Activated naive CD8-positive, alpha-beta T cell (primary cell): ENCODE measurements around the gene CAMSAP1.
A peak's percentile ranks its signal among the peaks of the same experiment; 100 is the strongest.
"Not testable (repeated sequence)": the region's sequence is repeated elsewhere in the genome, so short reads cannot be mapped to it uniquely, and the experiment has no call there.

Experiments
- H3K27ac Mint-ChIP-seq: one replicate; pipeline ENCODE4 v1.8.0; 2021; ENCODE audit warnings: mixed read lengths
- H3K27me3 Mint-ChIP-seq: one replicate; pipeline ENCODE4 v1.8.0; 2021; ENCODE audit warnings: mixed read lengths
- H3K36me3 Mint-ChIP-seq: one replicate; pipeline ENCODE4 v1.8.0; 2021; ENCODE audit warnings: mixed read lengths
- H3K4me1 Mint-ChIP-seq: one replicate; pipeline ENCODE4 v1.8.0; 2021; ENCODE audit warnings: low read depth, mixed read lengths
- H3K4me3 Mint-ChIP-seq: one replicate; pipeline ENCODE4 v1.8.0; 2021; ENCODE audit warnings: mild to moderate bottlenecking, mixed read lengths
- H3K9me3 Mint-ChIP-seq: one replicate; pipeline ENCODE4 v1.8.0; 2021; ENCODE audit warnings: low read depth, mixed read lengths

The CAMSAP1 gene

GRCh38 chr9:135907431-135908092, at the start of gene CAMSAP1:
Gene CAMSAP1 (minus strand): TSS chr9:135907546. CDS start chr9:135907159, 387 bp downstream.
- H3K27me3 Mint-ChIP-seq, result no peaks in the 10 kb centered on the region
- H3K4me3 Mint-ChIP-seq, result peak within 1 kb of the TSS; percentile 93
- H3K27ac Mint-ChIP-seq, result peak within 1 kb of the TSS; percentile 91
- peaks cover 3% of the 10 kb centered on the region for H3K9me3 Mint-ChIP-seq
- peaks cover 25% of the 10 kb centered on the region for H3K36me3 Mint-ChIP-seq
- peaks cover 50% of the 10 kb centered on the region for H3K4me1 Mint-ChIP-seq

- H3K4me3 Mint-ChIP-seq, result no peak overlapping the region
- H3K27me3 Mint-ChIP-seq, result no peaks in the 10 kb centered on the region
- no peaks in the 10 kb centered on the region for H3K9me3 Mint-ChIP-seq
- no peak overlapping the region for H3K27ac Mint-ChIP-seq
- peaks cover 2% of the 10 kb centered on the region for H3K36me3 Mint-ChIP-seq
- H3K4me1 Mint-ChIP-seq, result peaks cover 21% of the 10 kb centered on the region
These were observed 49.4 kb upstream of the CAMSAP1 start for GRCh38 chr9:135956802-135957174.

- Mint-ChIP-seq H3K27ac (no peak overlapping the region), H3K27me3 (no peaks in the 10 kb centered on the region), H3K9me3 (no peaks in the 10 kb centered on the region), H3K4me3 (no peak overlapping the region), H3K36me3 (peaks cover 2% of the 10 kb centered on the region), H3K4me1 (peaks cover 17% of the 10 kb centered on the region)
These were observed 48.8 kb upstream of the CAMSAP1 start for GRCh38 chr9:135955934-135956801.

- Mint-ChIP-seq H3K27ac (no peak overlapping the region), H3K27me3 (no peaks in the 10 kb centered on the region), H3K4me1 (no peaks in the 10 kb centered on the region), H3K9me3 (no peaks in the 10 kb centered on the region), H3K36me3 (peaks cover 5% of the 10 kb centered on the region), H3K4me3 (no peak overlapping the region)
These were observed 45.4 kb upstream of the CAMSAP1 start for GRCh38 chr9:135952664-135953206.

- Mint-ChIP-seq H3K27me3 (no peaks in the 10 kb centered on the region), H3K4me3 (no peak overlapping the region), H3K4me1 (no peaks in the 10 kb centered on the region), H3K27ac (no peak overlapping the region), H3K36me3 (peaks cover 5% of the 10 kb centered on the region), H3K9me3 (no peaks in the 10 kb centered on the region)
These were observed 44.7 kb upstream of the CAMSAP1 start for GRCh38 chr9:135951889-135952663.

- not testable (repeated sequence) for H3K27me3 Mint-ChIP-seq, H3K27ac Mint-ChIP-seq, H3K36me3 Mint-ChIP-seq, H3K4me3 Mint-ChIP-seq, H3K4me1 Mint-ChIP-seq, H3K9me3 Mint-ChIP-seq
These were observed 44.0 kb upstream of the CAMSAP1 start for GRCh38 chr9:135951310-135951709.

- not testable (repeated sequence) for H3K9me3 Mint-ChIP-seq, H3K36me3 Mint-ChIP-seq, H3K4me3 Mint-ChIP-seq, H3K27ac Mint-ChIP-seq, H3K27me3 Mint-ChIP-seq, H3K4me1 Mint-ChIP-seq
These were observed 43.5 kb upstream of the CAMSAP1 start for GRCh38 chr9:135950841-135951240.

- Mint-ChIP-seq H3K36me3 (peaks cover 8% of the 10 kb centered on the region), H3K4me1 (no peaks in the 10 kb centered on the region), H3K27me3 (no peaks in the 10 kb centered on the region), H3K27ac (no peak overlapping the region), H3K4me3 (no peak overlapping the region), H3K9me3 (no peaks in the 10 kb centered on the region)
These were observed 42.9 kb upstream of the CAMSAP1 start for GRCh38 chr9:135950135-135950682.

GRCh38 chr9:135949501-135950134, 42.3 kb upstream of the CAMSAP1 start:
- peaks cover 8% of the 10 kb centered on the region for H3K36me3 Mint-ChIP-seq
- H3K9me3 Mint-ChIP-seq, result no peaks in the 10 kb centered on the region
- no peaks in the 10 kb centered on the region for H3K4me1 Mint-ChIP-seq
- no peak overlapping the region for H3K4me3 Mint-ChIP-seq
- H3K27me3 Mint-ChIP-seq, result no peaks in the 10 kb centered on the region
- no peak overlapping the region for H3K27ac Mint-ChIP-seq

- no peaks in the 10 kb centered on the region for H3K9me3 Mint-ChIP-seq
- no peak overlapping the region for H3K27ac Mint-ChIP-seq
- no peaks in the 10 kb centered on the region for H3K27me3 Mint-ChIP-seq
- H3K36me3 Mint-ChIP-seq, result peaks cover 10% of the 10 kb centered on the region
- H3K4me3 Mint-ChIP-seq, result no peak overlapping the region
- H3K4me1 Mint-ChIP-seq, result no peaks in the 10 kb centered on the region
These were observed 41.6 kb upstream of the CAMSAP1 start for GRCh38 chr9:135948968-135949367.

GRCh38 chr9:135948446-135948845, 41.1 kb upstream of the CAMSAP1 start:
- no peak overlapping the region for H3K27ac Mint-ChIP-seq
- no peak overlapping the region for H3K4me3 Mint-ChIP-seq
- no peaks in the 10 kb centered on the region for H3K9me3 Mint-ChIP-seq
- no peaks in the 10 kb centered on the region for H3K4me1 Mint-ChIP-seq
- no peaks in the 10 kb centered on the region for H3K27me3 Mint-ChIP-seq
- H3K36me3 Mint-ChIP-seq, result peaks cover 14% of the 10 kb centered on the region

- H3K27me3 Mint-ChIP-seq, result no peaks in the 10 kb centered on the region
- no peaks in the 10 kb centered on the region for H3K9me3 Mint-ChIP-seq
- no peak overlapping the region for H3K4me3 Mint-ChIP-seq
- H3K36me3 Mint-ChIP-seq, result peaks cover 14% of the 10 kb centered on the region
- no peaks in the 10 kb centered on the region for H3K4me1 Mint-ChIP-seq
- H3K27ac Mint-ChIP-seq, result peak overlapping the region; percentile 66
These were observed 40.2 kb upstream of the CAMSAP1 start for GRCh38 chr9:135947582-135947981.

GRCh38 chr9:135947105-135947504, 39.8 kb upstream of the CAMSAP1 start:
- not testable (repeated sequence) for H3K27me3 Mint-ChIP-seq, H3K4me1 Mint-ChIP-seq, H3K4me3 Mint-ChIP-seq, H3K9me3 Mint-ChIP-seq, H3K27ac Mint-ChIP-seq
- peaks cover 14% of the 10 kb centered on the region for H3K36me3 Mint-ChIP-seq

- H3K27me3 Mint-ChIP-seq, result no peaks in the 10 kb centered on the region
- peaks cover 17% of the 10 kb centered on the region for H3K36me3 Mint-ChIP-seq
- no peak overlapping the region for H3K27ac Mint-ChIP-seq
- H3K4me1 Mint-ChIP-seq, result no peaks in the 10 kb centered on the region
- no peaks in the 10 kb centered on the region for H3K9me3 Mint-ChIP-seq
- H3K4me3 Mint-ChIP-seq, result no peak overlapping the region
These were observed 39.1 kb upstream of the CAMSAP1 start for GRCh38 chr9:135946392-135946994.
